ENCODE results near the gene NAPG.

NAPG gene

GRCh38 chr18:10488017-10488416 is 37.8 kb upstream of the NAPG start:
- in situ Hi-C loops (cut with HindIII; ENCODE audit: low pct_ligation_motif_present, low sequenced_read_pairs) = no loop called here
- no peak for TF ChIP-seq CTCF (IDR thresholded peaks at IDR 0.05; ENCODE audit: low read depth, low read length, missing control alignments)
- H3K4me3 ChIP-seq (ENCODE audit: low read depth, low read length) = no peak overlapping the region
- no peak for DNase-seq
- H3K27ac ChIP-seq = no peak overlapping the region
- no peaks in the 10 kb centered on the region for H3K27me3 ChIP-seq (replicated peaks)
- no peaks in the 10 kb centered on the region for H3K36me3 ChIP-seq (replicated peaks)

GRCh38 chr18:10490401-10491165 is 35.2 kb upstream of the NAPG start:
- no peaks in the 10 kb centered on the region for H3K36me3 ChIP-seq (replicated peaks)
- H3K27ac ChIP-seq = no peak overlapping the region
- H3K27me3 ChIP-seq (replicated peaks) = no peaks in the 10 kb centered on the region
- no peak overlapping the region for H3K4me3 ChIP-seq (ENCODE audit: low read depth, low read length)
- no peak for DNase-seq
- TF ChIP-seq CTCF (IDR thresholded peaks at IDR 0.05; ENCODE audit: low read depth, low read length, missing control alignments) = no peak
- in situ Hi-C loops (cut with HindIII; ENCODE audit: low pct_ligation_motif_present, low sequenced_read_pairs) = no loop called here

- DNase-seq = no peak
- TF ChIP-seq CTCF (IDR thresholded peaks at IDR 0.05; ENCODE audit: low read depth, low read length, missing control alignments) = no peak
- in situ Hi-C loops (cut with HindIII; ENCODE audit: low pct_ligation_motif_present, low sequenced_read_pairs) = no loop called here
- H3K36me3 ChIP-seq (replicated peaks) = no peaks in the 10 kb centered on the region
- H3K27me3 ChIP-seq (replicated peaks) = no peaks in the 10 kb centered on the region
- no peak overlapping the region for H3K4me3 ChIP-seq (ENCODE audit: low read depth, low read length)
- no peak overlapping the region for H3K27ac ChIP-seq
Measured at GRCh38 chr18:10495936-10496335, 29.9 kb upstream of the NAPG start.

- in situ Hi-C loops (cut with HindIII; ENCODE audit: low pct_ligation_motif_present, low sequenced_read_pairs) = no loop called here
- Histone ChIP-seq H3K36me3 (replicated peaks) (no peaks in the 10 kb centered on the region), H3K27ac (no peak overlapping the region), H3K4me3 (ENCODE audit: low read depth, low read length) (no peak overlapping the region), H3K27me3 (replicated peaks) (no peaks in the 10 kb centered on the region)
- no peak for TF ChIP-seq CTCF (IDR thresholded peaks at IDR 0.05; ENCODE audit: low read depth, low read length, missing control alignments)
- no peak for DNase-seq
Measured at GRCh38 chr18:10497206-10497749, 28.5 kb upstream of the NAPG start.

- Histone ChIP-seq H3K27me3 (replicated peaks) (no peaks in the 10 kb centered on the region), H3K4me3 (ENCODE audit: low read depth, low read length) (no peak overlapping the region), H3K27ac (no peak overlapping the region), H3K36me3 (replicated peaks) (no peaks in the 10 kb centered on the region)
- no peak for DNase-seq
- TF ChIP-seq CTCF (IDR thresholded peaks at IDR 0.05; ENCODE audit: low read depth, low read length, missing control alignments) = no peak
- in situ Hi-C loops (cut with HindIII; ENCODE audit: low pct_ligation_motif_present, low sequenced_read_pairs) = no loop called here
Measured at GRCh38 chr18:10499230-10499629, 26.6 kb upstream of the NAPG start.
